Ovary (tissue), 10 donors: ENCODE measurements around the gene SOX12. TPM values are rescaled to one million over a fixed set of nuclear protein-coding genes. Genes with fewer than 3 reads are reported as not detected.

Source experiments
- DNase-seq, 5 donors: peaks; one replicate each; pipeline ENCODE4 v3.0.0-alpha.2; 2019 to 2020
- H3K27ac ChIP-seq, 2 donors: fragments of 200-600 bp; one replicate each; pipeline versions ENCODE4 v1.5.1 to v1.8.0; 2019 to 2022
- H3K27me3 ChIP-seq: fragments of 200-600 bp; one replicate; pipeline ENCODE4 v1.8.0; 2022
- H3K36me3 ChIP-seq: fragments of 200-600 bp; sonication (generic); one replicate; pipeline ENCODE4 v1.5.1; 2019
- H3K4me1 ChIP-seq: one replicate; pipeline ENCODE4 v1.8.1; 2013; ENCODE audit warnings: mild to moderate bottlenecking, moderate library complexity; ENCODE audit not compliant: insufficient read depth
- H3K4me3 ChIP-seq: fragments of 200-600 bp; sonication (generic); one replicate; pipeline ENCODE4 v1.5.1; 2017
- H3K9me3 ChIP-seq, 2 donors: fragments of 200-600 bp in 1 of 2; sonication (generic) in 1 of 2; one replicate each; pipeline versions ENCODE4 v1.5.1 to v1.8.1; 2013 to 2019; ENCODE audit warnings: mild to moderate bottlenecking in 1 of 2, moderate library complexity in 1 of 2
- EP300 ChIP-seq: sonication (generic); formaldehyde crosslinking; IDR thresholded peaks from one replicate; pipeline ENCODE4 v1.6.1; 2017; ENCODE audit warnings: antibody characterized with exemption
- POLR2A ChIP-seq: fragments of 450-650 bp; IDR thresholded peaks from one replicate; pipeline ENCODE4 v1.6.1; 2017; ENCODE audit warnings: antibody characterized with exemption, mild to moderate bottlenecking, moderate library complexity
- WGBS, 3 donors: extraction: QIAGEN DNeasy Blood & Tissue Kit in 1 of 3; methylation state at CpG; one replicate each; pipeline versions ENCODE4 v1.1.5 to v1.1.7; 2013 to 2017; 5-methylcytosine and 5-hydroxymethylcytosine counted together
- intact Hi-C, 4 donors: fragments of 100-400 bp; cut with DNase I; formaldehyde crosslinking; loops; one replicate each; pipeline versions ENCODE4 v1.11.0 to v1.15.1; 2022 to 2023
- long read RNA-seq, 3 donors: library from polyadenylated mRNA in 2 of 3; unstranded in 2 of 3; transcript quantifications; one replicate each; pipeline ENCODE4 v2.0.0 and lab custom pipeline, GENCODE V29; 2021 to 2026
- polyA plus RNA-seq, 2 donors: library from polyadenylated mRNA; stranded (reverse); fragments of 200-250 nt in 1 of 2; fragments of 350-450 nt in 1 of 2; fragmentation: Illumina TruSeq in 1 of 2; extraction: RNeasy Lipid Tissue Mini Kit (QIAGEN cat#74804) in 1 of 2; gene quantifications; one replicate each; pipeline ENCODE4 v1.2.3, GENCODE V29; 2013 to 2014
- total RNA-seq, 7 donors: library from RNA; depleted of rRNA in 2 of 7; stranded (reverse); fragments of >200 nt in 2 of 7; fragmentation: NEBNext Ultra II Directional in 3 of 7; extraction: Animal tissue kit (Norgen Biotek cat#: 25700) in 3 of 7; gene quantifications; one replicate each; pipeline versions ENCODE4 v1.1.0 to v1.2.4, GENCODE V29; 2016 to 2023
- TF ChIP-seq, protein P1 (sequence below), 3 donors: fragments of 450-650 bp in 2 of 3; fragments of 200-600 bp in 1 of 3; IDR thresholded peaks; one replicate each; pipeline versions ENCODE4 v1.5.1 to v1.8.0; 2016 to 2022; ENCODE audit warnings: antibody characterized with exemption in 3 of 3, mild to moderate bottlenecking in 1 of 3
- donor health status: DM: no; HTN: no; CAD: no; lungs with moderate emphysema.
- donor health status: DM: no; HTN: no; CAD: no.
- donor health status: Bipolar disorder and iron deficiency.
- donor health status: DM: yes; HTN: yes; CAD: no.
- donor health status: DM: no; HTN: no; CAD: no.
- donor health status: DM: yes; HTN: yes; CAD: no.

Gene SOX12
- total RNA-seq (10 to 100 TPM in 5 of 7 donors, 1 to 10 TPM in 2; 4.8 to 34.1 (median 25.7) TPM), polyA plus RNA-seq (1 to 10 TPM; 4.1 to 8.7 TPM)
- long read RNA-seq, donor 1, full-length matches to known transcripts, result 10 of 10 reads
- long read RNA-seq, donor 1, partial matches to known transcripts, result 0 of 10 reads
- long read RNA-seq, donor 1, other reads (novel, unspliced or antisense), result 0 of 10 reads
- long read RNA-seq, donor 2, full-length matches to known transcripts, result 103 of 103 reads
- long read RNA-seq, donor 2, partial matches to known transcripts, result 0 of 103 reads
- long read RNA-seq, donor 2, other reads (novel, unspliced or antisense), result 0 of 103 reads
- long read RNA-seq, donor 3, full-length matches to known transcripts, result 17 of 19 reads
- long read RNA-seq, donor 3, partial matches to known transcripts, result 0 of 19 reads
- long read RNA-seq, donor 3, other reads (novel, unspliced or antisense), result 2 of 19 reads

GRCh38 chr20:325045-325888 is at the start of gene SOX12:
Gene SOX12 (plus strand): TSS chr20:325552. CDS start chr20:325925, 373 bp downstream.
- H3K4me3 ChIP-seq, result peak within 1 kb of the TSS; percentile 69
- no peaks in the 10 kb centered on the region for H3K9me3 ChIP-seq
- peaks cover 5% of the 10 kb centered on the region for H3K4me1 ChIP-seq
- H3K36me3 ChIP-seq, result no peaks in the 10 kb centered on the region
- TF ChIP-seq, protein P1, sequence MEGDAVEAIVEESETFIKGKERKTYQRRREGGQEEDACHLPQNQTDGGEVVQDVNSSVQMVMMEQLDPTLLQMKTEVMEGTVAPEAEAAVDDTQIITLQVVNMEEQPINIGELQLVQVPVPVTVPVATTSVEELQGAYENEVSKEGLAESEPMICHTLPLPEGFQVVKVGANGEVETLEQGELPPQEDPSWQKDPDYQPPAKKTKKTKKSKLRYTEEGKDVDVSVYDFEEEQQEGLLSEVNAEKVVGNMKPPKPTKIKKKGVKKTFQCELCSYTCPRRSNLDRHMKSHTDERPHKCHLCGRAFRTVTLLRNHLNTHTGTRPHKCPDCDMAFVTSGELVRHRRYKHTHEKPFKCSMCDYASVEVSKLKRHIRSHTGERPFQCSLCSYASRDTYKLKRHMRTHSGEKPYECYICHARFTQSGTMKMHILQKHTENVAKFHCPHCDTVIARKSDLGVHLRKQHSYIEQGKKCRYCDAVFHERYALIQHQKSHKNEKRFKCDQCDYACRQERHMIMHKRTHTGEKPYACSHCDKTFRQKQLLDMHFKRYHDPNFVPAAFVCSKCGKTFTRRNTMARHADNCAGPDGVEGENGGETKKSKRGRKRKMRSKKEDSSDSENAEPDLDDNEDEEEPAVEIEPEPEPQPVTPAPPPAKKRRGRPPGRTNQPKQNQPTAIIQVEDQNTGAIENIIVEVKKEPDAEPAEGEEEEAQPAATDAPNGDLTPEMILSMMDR (IDR thresholded peaks at IDR 0.05), result no peak
- TF ChIP-seq EP300, result no peak
- peak; percentile 35 for TF ChIP-seq POLR2A
- peak; percentile 97 to 98 (median 98) for DNase-seq
- WGBS, 3 donors, result 0 to 1% (median 0%) methylated on average over 66 to 106 of the region's 106 CpGs
- H3K27me3 ChIP-seq, result no peaks in the 10 kb centered on the region
- intact Hi-C loops, result loop anchor here in 2 of 4 donors (1.0 to 10.0 kb wide), 2 partner anchors 28 to 1060 kb away; partner anchors contain the start of gene ZCCHC3 (in 1 of the 2)
- H3K27ac ChIP-seq, result peak within 1 kb of the TSS; percentile 91 to 97

DNA sequence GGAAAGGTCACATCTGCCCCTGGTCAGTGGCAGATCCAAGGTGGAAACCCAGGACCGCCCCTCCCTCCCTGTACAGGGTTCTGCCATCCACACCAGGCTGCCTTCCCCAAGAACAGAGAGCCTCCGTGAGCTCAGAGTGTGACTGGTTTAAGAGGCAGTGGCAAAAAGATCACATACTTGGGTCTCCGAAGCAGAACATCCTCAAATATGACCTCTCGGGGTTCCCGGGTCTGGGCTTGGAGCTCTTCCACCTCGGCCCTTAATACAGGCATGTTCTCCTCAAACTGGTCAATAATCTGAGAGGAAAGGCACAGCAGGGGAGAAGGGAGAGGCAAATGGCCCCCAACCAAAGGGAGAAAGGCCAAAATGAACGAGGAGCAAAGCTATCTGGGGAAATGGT is 49.6 kb upstream of the SOX12 start:
- intact Hi-C loops, result no loop called here
- DNase-seq, result no peak
- H3K36me3 ChIP-seq, result no peaks in the 10 kb centered on the region

DNA sequence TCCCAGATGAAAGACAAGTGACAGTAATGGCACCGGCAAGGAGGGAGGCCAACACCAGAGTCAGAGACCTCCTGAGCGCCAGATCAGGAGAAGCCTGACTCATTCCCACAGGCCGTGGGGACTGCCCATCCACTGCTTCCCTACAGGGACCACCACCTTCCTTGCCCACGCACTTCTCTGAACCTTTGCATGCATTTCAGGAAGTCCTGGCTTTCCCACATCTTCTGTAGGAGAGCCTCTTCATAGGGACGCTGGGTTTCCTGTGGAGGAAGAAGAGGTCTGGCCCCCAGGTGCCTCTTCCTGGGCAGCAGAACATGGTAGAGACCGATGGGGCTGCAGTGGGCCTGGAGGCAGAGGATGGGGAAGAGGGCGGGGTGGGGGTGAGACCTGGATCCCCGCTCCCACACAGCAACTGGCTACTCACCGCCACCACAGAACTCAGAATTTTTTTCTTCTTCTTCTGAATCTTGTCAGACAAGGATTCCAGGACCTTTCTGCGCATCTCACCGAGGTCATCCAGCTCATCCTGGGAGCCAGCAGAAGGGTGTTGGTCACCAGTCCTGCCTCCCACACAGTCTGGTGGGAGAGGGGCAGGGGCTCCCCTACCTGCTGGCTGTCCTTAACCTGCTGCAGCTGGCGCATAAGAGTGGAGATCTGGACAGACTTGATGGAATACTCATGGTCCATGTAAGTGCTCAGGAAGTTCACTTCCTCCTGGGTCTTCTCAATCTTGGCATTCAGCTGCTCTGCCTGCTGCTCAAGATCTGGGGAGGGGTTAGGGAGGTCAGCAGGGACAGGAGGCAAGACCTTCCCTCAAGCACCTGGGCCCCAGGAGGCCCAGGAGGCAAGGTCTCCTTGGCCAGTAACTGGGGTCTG is 48.5 kb upstream of the SOX12 start:
- intact Hi-C loops, result no loop called here
- no peaks in the 10 kb centered on the region for H3K27me3 ChIP-seq
- 90 to 92% (median 91%) methylated on average over 12 of the region's 12 CpGs for WGBS, 3 donors
- H3K27ac ChIP-seq, result no peak overlapping the region
- H3K36me3 ChIP-seq, result no peaks in the 10 kb centered on the region
- TF ChIP-seq EP300 (no peak), POLR2A (no peak)
- TF ChIP-seq, protein P1 (IDR thresholded peaks at IDR 0.05), result no peak
- no peaks in the 10 kb centered on the region for H3K9me3 ChIP-seq
- H3K4me3 ChIP-seq, result no peak overlapping the region
- no peaks in the 10 kb centered on the region for H3K4me1 ChIP-seq
- no peak for DNase-seq

More for the DNA sequence above, 49.6 kb upstream of the SOX12 start:
- WGBS, 3 donors, result 85 to 91% (median 89%) methylated on average over 7 of the region's 7 CpGs
- Histone ChIP-seq H3K9me3 (no peaks in the 10 kb centered on the region), H3K4me3 (no peak overlapping the region), H3K4me1 (no peaks in the 10 kb centered on the region), H3K27ac (no peak overlapping the region), H3K27me3 (no peaks in the 10 kb centered on the region)
- TF ChIP-seq, protein P1 (IDR thresholded peaks at IDR 0.05), result no peak

GRCh38 chr20:277496-277781 is 47.9 kb upstream of the SOX12 start:
- no peak for TF ChIP-seq EP300
- TF ChIP-seq, protein P1 (IDR thresholded peaks at IDR 0.05), result no peak
- no peak for TF ChIP-seq POLR2A
- no peak overlapping the region for H3K27ac ChIP-seq
- H3K27me3 ChIP-seq, result no peaks in the 10 kb centered on the region
- intact Hi-C loops, result no loop called here
- no peak for DNase-seq
- H3K4me3 ChIP-seq, result no peak overlapping the region
- WGBS, 3 donors, result 27 to 94% (median 33%) methylated on average over 3 of the region's 3 CpGs
- H3K4me1 ChIP-seq, result no peaks in the 10 kb centered on the region
- no peaks in the 10 kb centered on the region for H3K9me3 ChIP-seq
- no peaks in the 10 kb centered on the region for H3K36me3 ChIP-seq
